ENCODE results near the gene UBN1. TPM values are rescaled to one million over a fixed set of nuclear protein-coding genes. Genes with fewer than 3 reads are reported as not detected.

Gene UBN1
- total RNA-seq, 1 experiment from 2014 or later: 63.1 TPM

DNA sequence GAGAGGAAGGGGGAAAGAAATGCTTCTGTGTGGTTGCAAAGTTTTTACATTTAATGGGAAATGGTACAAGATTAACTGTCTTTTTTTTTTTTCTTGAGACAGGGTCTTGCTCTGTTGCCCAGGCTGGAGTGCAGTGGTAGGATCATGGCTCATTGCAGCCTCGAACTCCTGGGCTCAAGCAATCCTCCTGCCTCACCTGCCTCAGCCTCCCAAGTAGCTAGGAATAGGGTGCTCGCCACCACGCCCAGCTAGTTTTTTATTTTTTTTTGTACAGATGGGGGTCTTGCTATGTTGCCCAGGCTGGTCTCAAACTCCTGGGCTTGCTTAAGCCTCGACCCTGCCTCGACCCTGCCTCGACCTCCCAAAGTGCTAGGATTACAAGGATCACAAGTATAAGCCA lies 41.0 kb upstream of the UBN1 start:
- ChIA-PET POLR2A (no interaction called here), CTCF (no interaction called here)
- TF ChIP-seq, protein P1, sequence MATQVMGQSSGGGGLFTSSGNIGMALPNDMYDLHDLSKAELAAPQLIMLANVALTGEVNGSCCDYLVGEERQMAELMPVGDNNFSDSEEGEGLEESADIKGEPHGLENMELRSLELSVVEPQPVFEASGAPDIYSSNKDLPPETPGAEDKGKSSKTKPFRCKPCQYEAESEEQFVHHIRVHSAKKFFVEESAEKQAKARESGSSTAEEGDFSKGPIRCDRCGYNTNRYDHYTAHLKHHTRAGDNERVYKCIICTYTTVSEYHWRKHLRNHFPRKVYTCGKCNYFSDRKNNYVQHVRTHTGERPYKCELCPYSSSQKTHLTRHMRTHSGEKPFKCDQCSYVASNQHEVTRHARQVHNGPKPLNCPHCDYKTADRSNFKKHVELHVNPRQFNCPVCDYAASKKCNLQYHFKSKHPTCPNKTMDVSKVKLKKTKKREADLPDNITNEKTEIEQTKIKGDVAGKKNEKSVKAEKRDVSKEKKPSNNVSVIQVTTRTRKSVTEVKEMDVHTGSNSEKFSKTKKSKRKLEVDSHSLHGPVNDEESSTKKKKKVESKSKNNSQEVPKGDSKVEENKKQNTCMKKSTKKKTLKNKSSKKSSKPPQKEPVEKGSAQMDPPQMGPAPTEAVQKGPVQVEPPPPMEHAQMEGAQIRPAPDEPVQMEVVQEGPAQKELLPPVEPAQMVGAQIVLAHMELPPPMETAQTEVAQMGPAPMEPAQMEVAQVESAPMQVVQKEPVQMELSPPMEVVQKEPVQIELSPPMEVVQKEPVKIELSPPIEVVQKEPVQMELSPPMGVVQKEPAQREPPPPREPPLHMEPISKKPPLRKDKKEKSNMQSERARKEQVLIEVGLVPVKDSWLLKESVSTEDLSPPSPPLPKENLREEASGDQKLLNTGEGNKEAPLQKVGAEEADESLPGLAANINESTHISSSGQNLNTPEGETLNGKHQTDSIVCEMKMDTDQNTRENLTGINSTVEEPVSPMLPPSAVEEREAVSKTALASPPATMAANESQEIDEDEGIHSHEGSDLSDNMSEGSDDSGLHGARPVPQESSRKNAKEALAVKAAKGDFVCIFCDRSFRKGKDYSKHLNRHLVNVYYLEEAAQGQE (IDR thresholded peaks at IDR 0.05; ENCODE audit: insufficient read depth in 1 of 2, low read depth in 2 of 2, low read length in 1 of 2): no peak
- TF ChIP-seq, protein P2, sequence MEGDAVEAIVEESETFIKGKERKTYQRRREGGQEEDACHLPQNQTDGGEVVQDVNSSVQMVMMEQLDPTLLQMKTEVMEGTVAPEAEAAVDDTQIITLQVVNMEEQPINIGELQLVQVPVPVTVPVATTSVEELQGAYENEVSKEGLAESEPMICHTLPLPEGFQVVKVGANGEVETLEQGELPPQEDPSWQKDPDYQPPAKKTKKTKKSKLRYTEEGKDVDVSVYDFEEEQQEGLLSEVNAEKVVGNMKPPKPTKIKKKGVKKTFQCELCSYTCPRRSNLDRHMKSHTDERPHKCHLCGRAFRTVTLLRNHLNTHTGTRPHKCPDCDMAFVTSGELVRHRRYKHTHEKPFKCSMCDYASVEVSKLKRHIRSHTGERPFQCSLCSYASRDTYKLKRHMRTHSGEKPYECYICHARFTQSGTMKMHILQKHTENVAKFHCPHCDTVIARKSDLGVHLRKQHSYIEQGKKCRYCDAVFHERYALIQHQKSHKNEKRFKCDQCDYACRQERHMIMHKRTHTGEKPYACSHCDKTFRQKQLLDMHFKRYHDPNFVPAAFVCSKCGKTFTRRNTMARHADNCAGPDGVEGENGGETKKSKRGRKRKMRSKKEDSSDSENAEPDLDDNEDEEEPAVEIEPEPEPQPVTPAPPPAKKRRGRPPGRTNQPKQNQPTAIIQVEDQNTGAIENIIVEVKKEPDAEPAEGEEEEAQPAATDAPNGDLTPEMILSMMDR (IDR thresholded peaks at IDR 0.05): no peak
- TF ChIP-seq TCF7L2 (IDR thresholded peaks at IDR 0.05; ENCODE audit: low read depth, low read length): no peak
- TF ChIP-seq POLR2AphosphoS5 (IDR thresholded peaks at IDR 0.05; ENCODE audit: low read depth, low read length): no peak
- no peak for TF ChIP-seq SIN3A (IDR thresholded peaks at IDR 0.05; ENCODE audit: borderline replicate concordance, insufficient read depth, low read depth, low read length)
- H3K36me3 ChIP-seq (ENCODE audit: control insufficient read depth, insufficient read depth, low read length): no peaks in the 10 kb centered on the region
- ATAC-seq (no peak), DNase-seq (ENCODE audit: low read depth, low spot score) (no peak)
- H3K4me3 ChIP-seq (ENCODE audit: low read depth in 2 of 2, low read length in 2 of 2): no peak overlapping the region
- H3K4me1 ChIP-seq (ENCODE audit: control insufficient read depth, insufficient read depth, low read length): peaks cover 20% of the 10 kb centered on the region
- intact Hi-C loops (cut with micrococcal nuclease; ENCODE audit: unreplicated experiment) (no loop called here), in situ Hi-C loops (cut with HindIII; ENCODE audit: low pct_unique_long_range_greater_than_20kb, low sequenced_read_pairs) (no loop called here)
- no TSS peak for BruUV-seq (replicated peaks)
- H3K9me3 ChIP-seq (ENCODE audit: control insufficient read depth, insufficient read depth, low read depth, low read length): no peaks in the 10 kb centered on the region
- H3K27me3 ChIP-seq (ENCODE audit: control insufficient read depth, insufficient read depth, low read length): no peaks in the 10 kb centered on the region
- no peak overlapping the region for H3K27ac ChIP-seq (ENCODE audit: low read length)

DNA sequence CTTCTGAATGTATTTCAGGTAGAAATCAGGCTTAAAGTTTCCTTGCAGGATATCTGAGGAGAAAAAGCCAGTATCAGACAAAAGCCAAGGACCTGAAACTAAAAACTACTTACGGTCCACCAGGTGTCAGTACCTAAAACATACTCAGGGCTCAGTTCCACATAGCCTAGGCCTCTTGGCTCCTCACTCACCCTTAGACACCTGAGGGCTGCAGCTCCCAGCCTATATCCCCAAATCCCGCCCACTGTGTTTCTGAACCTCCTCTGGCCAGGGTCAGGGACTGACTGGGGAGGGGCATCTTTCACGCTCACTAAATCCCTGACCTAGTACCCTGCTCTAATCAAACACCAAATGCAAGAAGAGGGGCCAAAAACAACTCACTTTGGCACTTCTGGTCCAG lies 36.0 kb upstream of the UBN1 start:
- ChIA-PET POLR2A (no interaction called here), CTCF (interaction anchor here (0.8 kb wide), 1 partner anchor 146 kb away, joined by 8 read pairs; no protein-coding TSS in a partner anchor)
- no TSS peak for BruUV-seq (replicated peaks)
- H3K9me3 ChIP-seq (ENCODE audit: control insufficient read depth, insufficient read depth, low read depth, low read length): no peaks in the 10 kb centered on the region
- H3K36me3 ChIP-seq (ENCODE audit: control insufficient read depth, insufficient read depth, low read length): peaks cover 12% of the 10 kb centered on the region
- no peak for DNase-seq (ENCODE audit: low read depth, low spot score)
- H3K4me1 ChIP-seq (ENCODE audit: control insufficient read depth, insufficient read depth, low read length): no peaks in the 10 kb centered on the region
- in situ Hi-C loops (cut with HindIII; ENCODE audit: low pct_unique_long_range_greater_than_20kb, low sequenced_read_pairs): loop anchor here (10.0 kb wide), 1 partner anchor 54 kb away; no protein-coding TSS in a partner anchor
- peak; percentile 57 for ATAC-seq
- intact Hi-C loops (cut with micrococcal nuclease; ENCODE audit: unreplicated experiment): no loop called here
- TF ChIP-seq, protein P1 (IDR thresholded peaks at IDR 0.05; ENCODE audit: insufficient read depth in 1 of 2, low read depth in 2 of 2, low read length in 1 of 2): no peak
- TF ChIP-seq TCF7L2 (IDR thresholded peaks at IDR 0.05; ENCODE audit: low read depth, low read length): no peak
- no peak for TF ChIP-seq SIN3A (IDR thresholded peaks at IDR 0.05; ENCODE audit: borderline replicate concordance, insufficient read depth, low read depth, low read length)
- TF ChIP-seq, protein P2 (IDR thresholded peaks at IDR 0.05): no peak
- TF ChIP-seq POLR2AphosphoS5 (IDR thresholded peaks at IDR 0.05; ENCODE audit: low read depth, low read length): no peak
- no peak overlapping the region for H3K4me3 ChIP-seq (ENCODE audit: low read depth in 2 of 2, low read length in 2 of 2)
- no peaks in the 10 kb centered on the region for H3K27me3 ChIP-seq (ENCODE audit: control insufficient read depth, insufficient read depth, low read length)
- H3K27ac ChIP-seq (ENCODE audit: low read length): no peak overlapping the region
